Measurements from ENCODE around the gene MMP28. TPM values are rescaled to one million over a fixed set of nuclear protein-coding genes. Genes with fewer than 3 reads are reported as not detected.
A peak's percentile ranks its signal among the peaks of the same experiment; 100 is the strongest.

Gene MMP28
- total and polyA plus RNA-seq, 7 experiments from 2014 or later, result 2.9 to 33.1 (median 14.8) TPM; not detected in 1

DNA sequence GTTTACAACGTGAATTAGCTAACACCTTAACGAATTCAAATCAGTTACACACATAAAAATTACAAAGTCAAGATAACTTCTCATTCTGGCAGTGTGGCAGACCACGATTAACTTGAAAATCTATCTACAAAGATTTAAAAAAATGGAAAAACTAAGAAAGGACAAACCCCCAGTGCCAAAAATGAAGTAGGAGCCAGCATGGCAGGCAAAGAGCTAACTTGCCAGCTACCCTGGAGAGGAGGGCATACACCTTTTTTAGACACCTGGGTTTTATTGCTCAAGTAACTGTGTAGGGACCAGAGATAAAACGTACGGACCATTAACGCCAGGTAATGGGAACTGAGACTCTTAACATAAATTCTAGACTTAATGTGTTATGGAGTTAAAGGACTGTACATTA is 16.3 kb upstream of the MMP28 start:
- POLR2A ChIA-PET, result interaction anchor here (0.6 to 5.7 kb wide), 2 partner anchors 32 to 47 kb away, joined by 3 to 108 read pairs; no protein-coding TSS in a partner anchor

GRCh38 chr17:35809855-35810461 is 14.5 kb upstream of the MMP28 start:
- DNase-seq, result no peak
- Mint-ChIP-seq H3K36me3 (peaks cover 0 to 4% (median 0%) of the 10 kb centered on the region in 5 donors), H3K27ac (peak overlapping the region; percentile 91 to 99 (median 97)), H3K4me1 (peaks cover 31 to 70% (median 57%) of the 10 kb centered on the region in 7 donors), H3K27me3 (no peaks in the 10 kb centered on the region), H3K9me3 (no peaks in the 10 kb centered on the region), H3K4me3 (peak overlapping the region; percentile 86 to 99 (median 96))
- intact Hi-C loops (cut with micrococcal nuclease), result loop anchor here (1.0 to 10.0 kb wide), 18 partner anchors 9 to 1137 kb away; partner anchors contain the start of genes AP2B1 (in 2 of the 2), LIG3 (in 2 of the 2), SLFN5 (in 2 of the 2) and AATF (in 1 of the 2)
- peaks cover 0 to 9% (median 0%) of the 10 kb centered on the region in 3 experiments for H3K36me3 ChIP-seq (ENCODE audit: control insufficient read depth in 2 of 3, insufficient read depth in 3 of 3, low read length in 3 of 3)
- no peaks in the 10 kb centered on the region for H3K27me3 ChIP-seq (ENCODE audit: control insufficient read depth in 2 of 2, insufficient read depth in 2 of 2, low read length in 2 of 2)
- ATAC-seq, result no peak
- peak overlapping the region; percentile 83 for H3K27ac ChIP-seq (ENCODE audit: low read depth, low read length)
- H3K4me3 ChIP-seq (ENCODE audit: low read length), result peak overlapping the region; percentile 91
- H3K4me1 ChIP-seq (ENCODE audit: control insufficient read depth in 2 of 2, insufficient read depth in 2 of 2, low read length in 2 of 2), result peaks cover 34% of the 10 kb centered on the region in 2 donors
- H3K9me3 ChIP-seq (ENCODE audit: control insufficient read depth in 2 of 3, low read length in 3 of 3), result no peaks in the 10 kb centered on the region
- POLR2A ChIA-PET, result interaction anchor here (1.2 to 5.7 kb wide), 14 partner anchors 10 to 829 kb away, joined by 3 to 108 read pairs (median 6); partner anchors contain the start of genes AP2B1, C17orf50, LIG3 and MMP28
- CTCF ChIA-PET, result interaction anchor here (1.8 to 9.0 kb wide), 5 partner anchors 10 to 231 kb away, joined by 4 to 222 read pairs (median 9); partner anchors contain the start of genes C17orf50, MMP28 and PEX12

More for the DNA sequence above, 16.3 kb upstream of the MMP28 start:
- CTCF ChIA-PET, result interaction anchor here (4.2 to 9.0 kb wide), 2 partner anchors 17 to 47 kb away, joined by 41 to 222 read pairs; partner anchors contain the start of genes C17orf50 and MMP28
- no peaks in the 10 kb centered on the region for H3K27me3 Mint-ChIP-seq
- Histone ChIP-seq H3K36me3 (ENCODE audit: control insufficient read depth in 2 of 3, insufficient read depth in 3 of 3, low read length in 3 of 3) (peaks cover 0 to 10% (median 0%) of the 10 kb centered on the region in 3 experiments), H3K9me3 (ENCODE audit: control insufficient read depth in 2 of 3, low read length in 3 of 3) (no peaks in the 10 kb centered on the region), H3K4me1 (ENCODE audit: control insufficient read depth in 2 of 2, insufficient read depth in 2 of 2, low read length in 2 of 2) (peaks cover 36 to 42% of the 10 kb centered on the region in 2 donors), H3K27me3 (ENCODE audit: control insufficient read depth in 2 of 2, insufficient read depth in 2 of 2, low read length in 2 of 2) (no peaks in the 10 kb centered on the region), H3K4me3 (ENCODE audit: low read length) (no peak overlapping the region), H3K27ac (ENCODE audit: low read depth, low read length) (no peak overlapping the region)
- H3K36me3 Mint-ChIP-seq, result peaks cover 0 to 5% (median 4%) of the 10 kb centered on the region in 5 donors
- H3K4me3 Mint-ChIP-seq, result peak overlapping the region; percentile 26 to 95 (median 51)
- ATAC-seq (no peak), DNase-seq (no peak)
- H3K9me3 Mint-ChIP-seq, result no peaks in the 10 kb centered on the region
- H3K4me1 Mint-ChIP-seq, result peaks cover 45 to 84% (median 72%) of the 10 kb centered on the region in 7 donors
- H3K27ac Mint-ChIP-seq, result peak overlapping the region in 1 of 9 donors; percentile 21
- intact Hi-C loops (cut with micrococcal nuclease), result no loop called here

DNA sequence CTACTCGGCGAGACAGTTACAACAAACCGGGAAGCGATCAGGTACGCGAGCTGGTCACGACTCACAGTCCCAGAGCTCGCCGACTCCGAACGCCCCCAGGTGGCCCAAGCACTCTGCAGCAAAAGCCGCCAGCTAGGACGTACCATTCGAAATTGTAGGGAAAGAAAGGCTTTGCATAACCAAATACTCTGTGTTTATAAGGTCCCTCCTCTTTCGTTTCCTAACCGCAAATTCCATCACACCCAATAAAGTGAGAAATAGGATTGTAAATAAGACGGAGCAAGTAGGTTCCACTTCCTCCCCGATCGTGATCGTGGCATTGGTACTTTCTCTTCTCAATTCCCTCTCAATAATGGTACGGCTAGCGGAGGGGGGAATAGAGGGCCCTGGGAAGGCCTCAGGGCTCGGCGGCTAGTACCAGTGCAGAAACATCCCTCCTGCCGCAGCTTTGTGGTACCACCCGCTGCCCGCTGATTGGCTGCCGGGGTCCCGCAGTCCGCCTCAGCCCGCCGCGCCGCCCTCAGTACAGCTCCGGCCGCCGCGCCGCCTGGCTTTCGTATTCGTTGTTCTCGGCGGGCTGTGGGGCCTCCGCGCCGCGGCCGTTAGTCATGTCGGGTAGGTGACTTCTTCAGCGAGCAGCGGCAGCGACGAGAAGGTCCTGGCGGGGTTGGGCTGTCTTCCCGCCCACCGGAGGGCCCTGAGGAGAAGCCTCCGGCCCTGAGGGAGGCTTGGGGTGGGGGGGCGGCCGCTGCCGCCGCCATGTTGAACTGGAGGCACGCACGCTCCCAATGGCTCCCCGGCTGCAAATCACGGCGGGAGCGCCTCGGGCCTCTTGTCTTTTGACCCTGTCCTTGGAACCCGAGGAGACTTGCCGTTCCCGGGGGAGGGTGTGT is 13.8 kb upstream of the MMP28 start, which contains the start of gene TAF15:
Gene TAF15, plus strand, starts transcription at position 523 of the 893 bp plus-strand sequence. Its CDS starts 86 bp downstream, at position 609.
- H3K4me3 ChIP-seq (ENCODE audit: low read length), result peak within 1 kb of the TSS; percentile 91
- H3K27me3 ChIP-seq (ENCODE audit: control insufficient read depth in 2 of 2, insufficient read depth in 2 of 2, low read length in 2 of 2), result no peaks in the 10 kb centered on the region
- DNase-seq (peak; percentile 85 to 97 (median 97)), ATAC-seq (peak; percentile 97)
- H3K9me3 ChIP-seq (ENCODE audit: control insufficient read depth in 2 of 3, low read length in 3 of 3), result no peaks in the 10 kb centered on the region
- H3K36me3 ChIP-seq (ENCODE audit: control insufficient read depth in 2 of 3, insufficient read depth in 3 of 3, low read length in 3 of 3), result peaks cover 0 to 9% (median 0%) of the 10 kb centered on the region in 3 experiments
- peak within 1 kb of the TSS; percentile 83 for H3K27ac ChIP-seq (ENCODE audit: low read depth, low read length)
- intact Hi-C loops (cut with micrococcal nuclease), result loop anchor here (1.0 to 10.0 kb wide), 18 partner anchors 10 to 1138 kb away; partner anchors contain the start of genes AP2B1 (in 2 of the 2), LIG3 (in 2 of the 2), SLFN5 (in 2 of the 2) and AATF (in 1 of the 2)
- peaks cover 0 to 4% (median 0%) of the 10 kb centered on the region in 5 donors for H3K36me3 Mint-ChIP-seq
- ChIA-PET CTCF (interaction anchor here (0.6 to 9.0 kb wide), 16 partner anchors 9 to 620 kb away, joined by 3 to 222 read pairs (median 5); partner anchors contain the start of genes C17orf50, MMP28 and PEX12), POLR2A (interaction anchor here (0.6 to 5.7 kb wide), 34 partner anchors 8 to 847 kb away, joined by 3 to 108 read pairs (median 4); partner anchors contain the start of genes AP2B1, C17orf50, LIG3 and MMP28)
- H3K4me1 Mint-ChIP-seq, result peaks cover 31 to 68% (median 57%) of the 10 kb centered on the region in 7 donors
- H3K27ac Mint-ChIP-seq, result peak within 1 kb of the TSS; percentile 91 to 99 (median 97)
- peaks cover 33 to 37% of the 10 kb centered on the region in 2 donors for H3K4me1 ChIP-seq (ENCODE audit: control insufficient read depth in 2 of 2, insufficient read depth in 2 of 2, low read length in 2 of 2)
- no peaks in the 10 kb centered on the region for H3K27me3 Mint-ChIP-seq
- H3K4me3 Mint-ChIP-seq, result peak within 1 kb of the TSS; percentile 86 to 99 (median 96)
- H3K9me3 Mint-ChIP-seq, result no peaks in the 10 kb centered on the region

GRCh38 chr17:35808240-35808961 is 13.0 kb upstream of the MMP28 start:
- H3K27ac ChIP-seq (ENCODE audit: low read depth, low read length), result peak overlapping the region; percentile 83
- H3K36me3 Mint-ChIP-seq, result no peaks in the 10 kb centered on the region
- intact Hi-C loops (cut with micrococcal nuclease), result loop anchor here (2.0 to 10.0 kb wide), 10 partner anchors 196 to 1139 kb away; partner anchors contain the start of genes SLFN5 (in 2 of the 2), AATF (in 1 of the 2), AP2B1 (in 1 of the 2) and LIG3 (in 1 of the 2)
- H3K27me3 ChIP-seq (ENCODE audit: control insufficient read depth in 2 of 2, insufficient read depth in 2 of 2, low read length in 2 of 2), result no peaks in the 10 kb centered on the region
- H3K4me1 Mint-ChIP-seq, result peaks cover 26 to 63% (median 53%) of the 10 kb centered on the region in 7 donors
- no peak for ATAC-seq
- CTCF ChIA-PET, result interaction anchor here (0.6 to 9.0 kb wide), 16 partner anchors 8 to 230 kb away, joined by 3 to 222 read pairs (median 5); partner anchors contain the start of genes C17orf50, MMP28 and PEX12
- H3K4me3 ChIP-seq (ENCODE audit: low read length), result peak overlapping the region; percentile 91
- H3K27me3 Mint-ChIP-seq, result no peaks in the 10 kb centered on the region
- peaks cover 0 to 9% (median 0%) of the 10 kb centered on the region in 3 experiments for H3K36me3 ChIP-seq (ENCODE audit: control insufficient read depth in 2 of 3, insufficient read depth in 3 of 3, low read length in 3 of 3)
- peak overlapping the region; percentile 86 to 99 (median 96) for H3K4me3 Mint-ChIP-seq
- peaks cover 33 to 37% of the 10 kb centered on the region in 2 donors for H3K4me1 ChIP-seq (ENCODE audit: control insufficient read depth in 2 of 2, insufficient read depth in 2 of 2, low read length in 2 of 2)
- no peak for DNase-seq
- H3K27ac Mint-ChIP-seq, result peak overlapping the region; percentile 91 to 99 (median 97)
- no peaks in the 10 kb centered on the region for H3K9me3 Mint-ChIP-seq
- H3K9me3 ChIP-seq (ENCODE audit: control insufficient read depth in 2 of 3, low read length in 3 of 3), result no peaks in the 10 kb centered on the region
- POLR2A ChIA-PET, result interaction anchor here (0.6 to 5.7 kb wide), 32 partner anchors 8 to 846 kb away, joined by 3 to 108 read pairs (median 4); partner anchors contain the start of genes AP2B1, C17orf50, LIG3 and MMP28

GRCh38 chr17:35807371-35808144 is 12.1 kb upstream of the MMP28 start:
- Mint-ChIP-seq H3K4me3 (peak overlapping the region in 8 of 10 donors; percentile 14 to 97 (median 95)), H3K4me1 (peaks cover 21 to 63% (median 51%) of the 10 kb centered on the region in 7 donors), H3K27ac (peak overlapping the region; percentile 91 to 99 (median 97)), H3K9me3 (no peaks in the 10 kb centered on the region), H3K36me3 (no peaks in the 10 kb centered on the region), H3K27me3 (no peaks in the 10 kb centered on the region)
- intact Hi-C loops (cut with micrococcal nuclease), result loop anchor here (2.0 to 10.0 kb wide), 10 partner anchors 195 to 1140 kb away; partner anchors contain the start of genes SLFN5 (in 2 of the 2), AATF (in 1 of the 2), AP2B1 (in 1 of the 2) and LIG3 (in 1 of the 2)
- Histone ChIP-seq H3K27me3 (ENCODE audit: control insufficient read depth in 2 of 2, insufficient read depth in 2 of 2, low read length in 2 of 2) (no peaks in the 10 kb centered on the region), H3K9me3 (ENCODE audit: control insufficient read depth in 2 of 3, low read length in 3 of 3) (no peaks in the 10 kb centered on the region), H3K27ac (ENCODE audit: low read depth, low read length) (peak overlapping the region; percentile 83), H3K4me3 (ENCODE audit: low read length) (no peak overlapping the region), H3K36me3 (ENCODE audit: control insufficient read depth in 2 of 3, insufficient read depth in 3 of 3, low read length in 3 of 3) (peaks cover 0 to 9% (median 0%) of the 10 kb centered on the region in 3 experiments), H3K4me1 (ENCODE audit: control insufficient read depth in 2 of 2, insufficient read depth in 2 of 2, low read length in 2 of 2) (peaks cover 29 to 34% of the 10 kb centered on the region in 2 donors)
- DNase-seq, result no peak
- no peak for ATAC-seq
- CTCF ChIA-PET, result interaction anchor here (0.6 to 9.0 kb wide), 10 partner anchors 7 to 1425 kb away, joined by 3 to 222 read pairs (median 6); partner anchors contain the start of genes C17orf50 and MMP28
- POLR2A ChIA-PET, result interaction anchor here (1.2 to 5.7 kb wide), 8 partner anchors 11 to 647 kb away, joined by 3 to 108 read pairs (median 5); partner anchors contain the start of genes C17orf50 and MMP28

Measured in naive thymus-derived CD4-positive, alpha-beta T cell (primary cell).